ENCODE data around the gene PPL. TPM values are rescaled to one million over a fixed set of nuclear protein-coding genes. Genes with fewer than 3 reads are reported as not detected.

Gene PPL
- total RNA-seq, 6 experiments from 2014 or later = 6.9 to 23.8 (median 14.4) TPM

- H3K4me3 ChIP-seq = no peak overlapping the region
- TF ChIP-seq, protein P1, sequence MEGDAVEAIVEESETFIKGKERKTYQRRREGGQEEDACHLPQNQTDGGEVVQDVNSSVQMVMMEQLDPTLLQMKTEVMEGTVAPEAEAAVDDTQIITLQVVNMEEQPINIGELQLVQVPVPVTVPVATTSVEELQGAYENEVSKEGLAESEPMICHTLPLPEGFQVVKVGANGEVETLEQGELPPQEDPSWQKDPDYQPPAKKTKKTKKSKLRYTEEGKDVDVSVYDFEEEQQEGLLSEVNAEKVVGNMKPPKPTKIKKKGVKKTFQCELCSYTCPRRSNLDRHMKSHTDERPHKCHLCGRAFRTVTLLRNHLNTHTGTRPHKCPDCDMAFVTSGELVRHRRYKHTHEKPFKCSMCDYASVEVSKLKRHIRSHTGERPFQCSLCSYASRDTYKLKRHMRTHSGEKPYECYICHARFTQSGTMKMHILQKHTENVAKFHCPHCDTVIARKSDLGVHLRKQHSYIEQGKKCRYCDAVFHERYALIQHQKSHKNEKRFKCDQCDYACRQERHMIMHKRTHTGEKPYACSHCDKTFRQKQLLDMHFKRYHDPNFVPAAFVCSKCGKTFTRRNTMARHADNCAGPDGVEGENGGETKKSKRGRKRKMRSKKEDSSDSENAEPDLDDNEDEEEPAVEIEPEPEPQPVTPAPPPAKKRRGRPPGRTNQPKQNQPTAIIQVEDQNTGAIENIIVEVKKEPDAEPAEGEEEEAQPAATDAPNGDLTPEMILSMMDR (IDR thresholded peaks at IDR 0.05) = no peak
- no peak for TF ChIP-seq POLR2A (IDR thresholded peaks at IDR 0.05)
- H3K36me3 ChIP-seq = no peaks in the 10 kb centered on the region
- no peak for ATAC-seq
- no peaks in the 10 kb centered on the region for H3K27me3 ChIP-seq
- H3K9me3 ChIP-seq = no peaks in the 10 kb centered on the region
- H3K27ac ChIP-seq = no peak overlapping the region
- H3K4me1 ChIP-seq = no peaks in the 10 kb centered on the region
- no peak for DNase-seq
- 55% methylated on average over 6 of the region's 7 CpGs for WGBS (ENCODE audit: insufficient coverage, low coverage, low lambda C conversion rate, missing lambda C conversion rate)
- intact Hi-C loops (cut with DNase I) = no loop called here
These were observed 44.5 kb upstream of the PPL start for GRCh38 chr16:4981473-4981872.

DNA sequence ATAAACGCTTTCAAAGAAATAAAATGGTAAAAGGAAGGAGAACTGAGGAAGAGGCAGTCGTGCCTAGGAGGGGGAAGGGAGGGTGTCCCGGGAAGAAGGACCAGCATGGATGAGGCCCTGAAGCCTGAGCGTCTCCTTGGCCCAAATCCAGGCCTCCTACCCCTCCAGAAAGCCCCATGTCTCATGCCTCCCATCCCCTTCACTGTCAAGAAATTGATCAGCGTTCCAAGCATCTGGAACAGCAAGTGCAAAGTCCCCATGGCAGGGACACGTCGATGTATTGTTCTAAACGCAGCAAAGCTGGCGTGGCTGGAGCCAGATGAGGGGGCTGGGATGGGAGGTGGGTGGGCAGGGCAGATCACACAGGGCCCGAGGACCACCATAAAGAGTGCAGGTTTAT, 43.7 kb upstream of the PPL start:
- H3K9me3 ChIP-seq = no peaks in the 10 kb centered on the region
- H3K36me3 ChIP-seq = no peaks in the 10 kb centered on the region
- TF ChIP-seq, protein P1 (IDR thresholded peaks at IDR 0.05) = no peak
- no peak for TF ChIP-seq POLR2A (IDR thresholded peaks at IDR 0.05)
- no peak for DNase-seq
- no peaks in the 10 kb centered on the region for H3K4me1 ChIP-seq
- ATAC-seq = no peak
- H3K4me3 ChIP-seq = no peak overlapping the region
- WGBS (ENCODE audit: insufficient coverage, low coverage, low lambda C conversion rate, missing lambda C conversion rate) = no CpG with 5 or more reads among the region's 10 CpGs
- no peak overlapping the region for H3K27ac ChIP-seq
- intact Hi-C loops (cut with DNase I) = no loop called here
- H3K27me3 ChIP-seq = no peaks in the 10 kb centered on the region

- no peaks in the 10 kb centered on the region for H3K9me3 ChIP-seq
- H3K36me3 ChIP-seq = no peaks in the 10 kb centered on the region
- H3K27me3 ChIP-seq = no peaks in the 10 kb centered on the region
- intact Hi-C loops (cut with DNase I) = no loop called here
- WGBS (ENCODE audit: insufficient coverage, low coverage, low lambda C conversion rate, missing lambda C conversion rate) = 49% methylated on average over 22 of the region's 25 CpGs
- no peak for ATAC-seq
- H3K4me3 ChIP-seq = no peak overlapping the region
- no peak overlapping the region for H3K27ac ChIP-seq
- no peaks in the 10 kb centered on the region for H3K4me1 ChIP-seq
- TF ChIP-seq, protein P1 (IDR thresholded peaks at IDR 0.05) = no peak
- TF ChIP-seq POLR2A (IDR thresholded peaks at IDR 0.05) = no peak
- DNase-seq = no peak
These were observed 43.0 kb upstream of the PPL start for GRCh38 chr16:4979736-4980660.

DNA sequence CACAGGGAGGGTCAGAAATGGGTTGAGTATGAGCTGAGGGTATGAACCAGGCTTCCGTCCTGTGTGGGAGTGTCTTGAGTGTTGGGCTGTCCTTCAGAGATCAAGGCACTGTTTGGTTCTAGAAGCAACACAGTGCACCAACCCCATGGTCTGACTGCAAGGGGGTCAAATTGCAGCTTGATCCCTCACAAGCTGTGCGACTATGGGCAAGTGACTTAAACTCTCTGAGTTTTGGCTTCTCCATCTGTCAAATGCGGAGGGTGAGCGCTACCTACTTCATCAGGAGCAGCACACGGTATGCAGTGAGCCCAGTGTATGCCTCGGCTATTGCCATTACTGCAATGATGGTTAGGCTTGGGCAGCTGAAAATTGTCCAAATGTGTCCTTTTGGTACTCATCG, 42.2 kb upstream of the PPL start:
- no peak for TF ChIP-seq POLR2A (IDR thresholded peaks at IDR 0.05)
- TF ChIP-seq, protein P1 (IDR thresholded peaks at IDR 0.05) = no peak
- H3K9me3 ChIP-seq = no peaks in the 10 kb centered on the region
- H3K27ac ChIP-seq = no peak overlapping the region
- H3K36me3 ChIP-seq = no peaks in the 10 kb centered on the region
- no peaks in the 10 kb centered on the region for H3K4me1 ChIP-seq
- no peaks in the 10 kb centered on the region for H3K27me3 ChIP-seq
- WGBS (ENCODE audit: insufficient coverage, low coverage, low lambda C conversion rate, missing lambda C conversion rate) = 70% methylated on average over 6 of the region's 7 CpGs
- no peak overlapping the region for H3K4me3 ChIP-seq
- intact Hi-C loops (cut with DNase I) = no loop called here
- DNase-seq (no peak), ATAC-seq (no peak)

Data from right lobe of liver (tissue), 6 donors.